ENCODE results near the gene MINDY4.

MINDY4 gene

DNA sequence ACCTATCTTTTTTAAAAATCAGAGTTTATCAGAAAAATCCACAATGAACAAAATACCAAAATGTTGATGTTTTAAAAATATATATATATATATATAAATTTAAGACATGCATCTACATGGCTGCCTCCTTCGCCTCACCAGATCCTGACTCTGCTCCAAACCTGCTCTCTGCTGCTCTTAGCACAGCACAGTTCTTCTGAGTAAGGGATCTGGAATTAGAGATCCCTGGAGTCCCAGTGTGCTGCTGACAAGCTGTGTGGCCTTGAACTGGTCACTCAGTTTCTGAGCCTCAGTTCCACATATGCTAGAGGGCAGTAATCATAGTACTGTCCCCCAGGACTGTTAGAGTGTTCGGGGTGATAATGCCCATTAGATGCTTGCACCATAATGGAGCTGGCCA is 87.4 kb downstream of the MINDY4 start:
- no peak for DNase-seq

DNA sequence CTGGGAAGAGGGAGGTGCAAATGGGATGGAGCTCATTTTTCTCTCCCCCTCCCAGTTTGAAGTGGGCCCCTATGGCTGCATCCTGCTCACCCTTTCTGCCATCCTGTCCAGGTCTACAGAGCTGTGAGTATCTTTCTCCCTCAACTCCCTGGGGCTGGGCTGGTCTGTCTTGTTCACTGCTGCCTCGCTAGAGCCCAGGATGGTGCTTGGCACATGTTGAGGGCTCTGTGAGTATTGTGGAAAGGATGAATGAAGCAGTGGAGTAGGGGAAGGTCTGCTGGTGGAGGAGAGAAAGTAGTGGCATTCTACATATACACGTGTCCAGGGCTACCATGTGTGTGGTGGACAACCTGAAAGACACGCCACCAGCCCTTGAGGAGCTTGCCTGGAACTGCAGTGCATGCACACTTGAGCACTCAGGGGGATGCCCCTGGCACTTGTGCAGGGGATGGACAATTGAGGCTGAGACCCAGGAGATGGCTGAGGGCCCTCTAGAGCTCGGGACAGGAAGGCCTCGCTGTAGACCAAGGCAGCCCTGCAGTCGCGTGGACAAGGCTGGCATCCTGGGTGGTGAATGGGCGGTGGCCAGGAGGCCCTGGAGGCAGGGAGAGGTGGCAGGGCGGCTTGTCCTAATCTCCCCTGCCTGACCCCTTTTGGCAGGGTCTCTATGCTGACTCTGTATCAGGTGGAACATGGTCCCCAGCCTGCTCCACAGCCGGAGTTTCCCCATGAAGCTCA is 88.2 kb downstream of the MINDY4 start:
- DNase-seq: no peak

DNA sequence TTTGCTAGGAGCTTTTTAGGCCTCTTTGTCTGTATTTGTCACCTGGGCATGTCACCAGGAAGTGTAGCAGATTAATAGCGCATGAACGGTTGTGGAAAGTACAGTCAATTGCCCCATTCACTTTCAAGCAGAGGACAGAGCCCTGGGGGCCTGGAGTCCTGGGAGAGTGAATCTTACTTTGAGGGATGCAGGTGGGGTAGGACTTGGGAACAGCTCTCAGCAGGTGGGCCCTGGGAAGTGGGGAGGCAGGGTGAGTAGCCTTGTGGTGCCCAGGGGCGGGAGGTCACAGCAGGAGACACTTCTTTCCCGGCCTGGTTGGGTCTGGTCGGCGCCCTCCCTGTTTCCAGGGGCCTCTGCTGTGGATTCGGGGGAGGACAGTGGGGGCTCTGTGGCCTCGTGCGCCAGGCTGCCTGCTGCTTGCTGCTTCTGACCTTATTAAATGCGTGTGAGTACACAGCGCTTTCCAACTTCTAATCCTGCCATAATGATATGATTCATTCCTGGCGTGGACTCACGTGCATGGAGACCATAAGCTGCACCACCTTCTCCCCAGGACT is 88.8 kb downstream of the MINDY4 start:
- no peak for DNase-seq

DNA sequence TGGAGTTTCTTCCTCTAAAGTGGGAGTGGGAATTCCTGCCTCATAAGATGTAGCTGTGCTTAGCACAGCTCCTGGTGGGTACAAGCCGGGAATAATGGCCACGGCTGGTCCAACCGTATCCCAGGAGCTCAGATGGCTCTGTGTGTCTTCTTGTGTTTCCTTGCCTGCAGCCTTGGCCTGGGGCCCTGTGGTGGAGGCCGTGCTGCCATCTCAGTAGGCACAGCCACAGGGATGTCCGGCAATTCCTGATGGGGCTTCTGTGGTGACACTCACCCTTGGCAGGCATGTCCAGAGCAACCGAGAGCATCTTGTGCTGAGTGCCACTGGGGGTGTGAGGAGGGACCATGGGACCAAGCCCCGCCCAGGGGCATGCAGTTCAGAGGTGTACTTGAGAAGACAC is 90.4 kb downstream of the MINDY4 start:
- no peak for DNase-seq

DNA sequence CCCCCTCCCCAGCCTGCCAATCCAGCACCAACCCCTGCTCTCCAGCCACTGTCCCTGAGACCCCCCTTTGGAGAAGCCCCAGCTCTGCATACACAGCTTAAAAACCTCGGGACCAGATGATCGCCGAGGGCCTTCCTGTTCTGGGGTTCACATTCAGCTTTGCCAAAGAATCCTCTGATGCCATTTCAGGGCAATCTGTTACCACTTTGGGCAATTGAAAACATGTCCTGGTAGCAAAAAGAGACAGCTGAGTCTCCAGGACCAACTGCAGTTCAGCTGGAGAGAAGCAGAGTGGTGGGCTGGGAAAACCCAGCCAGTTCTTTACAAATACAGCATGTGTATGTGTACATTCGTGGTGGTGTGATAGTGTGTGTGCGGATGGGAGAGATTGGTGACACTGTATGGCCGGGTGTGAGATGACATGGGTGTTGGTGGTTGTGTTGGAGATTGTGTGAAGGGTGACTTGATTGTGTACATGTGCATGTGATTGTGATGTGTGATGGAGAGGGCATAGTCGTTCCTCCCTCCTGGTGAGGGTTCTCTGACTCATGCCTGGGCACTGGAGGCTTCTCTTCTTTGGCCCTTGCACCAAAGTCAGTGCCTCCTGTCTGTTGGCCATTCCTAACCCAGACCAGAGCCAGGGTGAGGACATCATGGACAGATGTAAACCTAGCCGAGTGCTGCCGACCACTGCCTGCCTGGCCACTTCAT is 91.9 kb downstream of the MINDY4 start:
- DNase-seq: no peak

DNA sequence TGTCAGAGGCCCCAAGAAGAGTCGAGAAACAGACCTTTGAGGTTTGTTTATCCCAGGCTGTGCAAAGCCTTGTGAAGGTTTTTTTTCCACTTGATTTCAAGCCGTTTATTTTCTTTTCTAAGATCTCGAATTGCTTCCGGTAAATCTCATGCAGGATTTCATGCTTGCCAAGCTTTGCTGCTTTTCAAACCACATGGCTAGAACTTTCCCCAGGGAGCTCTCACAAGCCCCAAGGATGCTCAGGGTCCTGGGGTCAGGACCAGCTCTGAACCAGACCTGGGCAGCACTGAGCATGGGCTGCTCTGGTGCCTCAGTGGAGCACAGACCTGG is 92.5 kb downstream of the MINDY4 start:
- no peak for DNase-seq

DNA sequence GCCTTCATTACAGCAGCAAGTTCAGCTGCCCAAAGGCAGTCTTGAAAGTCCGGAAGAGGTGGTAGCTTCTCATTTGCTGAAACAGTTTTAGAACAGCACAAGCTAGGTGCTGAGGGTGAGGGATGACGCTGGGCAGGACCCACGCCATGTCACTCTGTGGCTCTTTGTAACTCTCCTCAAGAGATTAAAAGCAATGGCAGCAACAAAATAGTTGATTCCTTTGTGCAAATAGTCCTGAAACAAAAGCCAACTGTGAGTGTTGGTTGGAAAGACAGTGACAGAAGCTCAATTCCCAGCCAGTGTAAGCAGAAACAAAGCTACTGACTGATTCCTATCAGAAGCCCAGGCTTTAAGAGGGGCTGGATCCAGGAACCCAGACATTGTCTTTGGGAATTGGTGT is 92.9 kb downstream of the MINDY4 start:
- DNase-seq: no peak

DNA sequence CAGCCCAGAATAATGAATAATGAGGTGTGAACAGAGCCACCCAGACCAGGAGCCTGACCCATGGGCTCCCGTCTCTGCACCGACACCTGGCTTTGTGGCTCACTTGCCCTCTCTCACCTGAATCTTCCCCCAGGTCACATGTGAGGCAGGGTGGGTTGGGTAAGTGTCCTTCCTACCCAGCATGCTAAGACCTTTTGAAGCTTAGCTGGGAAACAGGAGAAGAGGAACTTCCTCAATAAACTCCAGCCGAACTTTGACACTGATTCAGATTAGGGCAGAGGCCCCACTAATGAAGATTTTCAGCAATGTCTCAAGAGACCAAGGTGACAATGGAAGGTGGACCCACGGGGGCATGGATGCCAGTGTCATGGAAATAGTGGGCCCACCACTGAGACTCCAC is 93.9 kb downstream of the MINDY4 start:
- DNase-seq: no peak

DNA sequence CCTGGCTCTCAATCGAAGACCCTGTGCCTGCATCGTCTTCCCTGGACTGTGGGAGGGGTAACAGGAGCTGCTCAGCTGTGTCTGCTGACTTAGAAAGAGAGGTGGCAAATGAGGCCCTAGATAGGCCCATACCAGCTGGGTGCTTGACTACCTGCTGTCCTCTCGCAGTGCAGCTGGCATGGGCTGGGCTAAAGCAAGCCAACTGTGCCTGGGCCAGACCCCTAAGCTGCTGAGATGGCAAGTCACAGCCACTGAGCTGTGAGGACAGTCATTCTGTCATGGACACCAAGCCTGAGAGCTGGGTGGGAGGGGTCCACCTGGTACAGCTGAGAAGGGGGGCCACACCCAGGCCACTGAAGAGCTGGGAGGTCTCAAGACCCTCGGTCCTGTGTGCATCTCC is 94.6 kb downstream of the MINDY4 start:
- DNase-seq: no peak

DNA sequence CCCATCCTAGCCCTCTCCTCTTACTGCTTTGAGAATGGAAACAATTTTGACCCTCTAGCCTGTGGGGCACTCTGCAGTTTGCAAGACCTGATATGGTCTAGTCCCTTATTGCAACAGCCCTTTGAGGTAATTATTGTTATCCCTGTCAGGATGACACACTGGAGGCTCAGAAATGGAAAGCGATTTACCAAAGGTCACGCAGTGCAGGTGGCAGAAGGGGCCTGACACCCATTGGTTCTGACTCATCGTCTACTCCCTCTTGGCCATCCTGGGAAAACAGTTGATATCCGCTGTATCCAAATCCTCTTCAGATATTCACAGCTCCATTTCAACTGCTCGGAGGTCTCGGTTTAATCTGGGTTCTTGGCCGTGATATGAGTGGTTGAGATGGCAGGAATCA is 95.7 kb downstream of the MINDY4 start:
- no peak for DNase-seq

DNA sequence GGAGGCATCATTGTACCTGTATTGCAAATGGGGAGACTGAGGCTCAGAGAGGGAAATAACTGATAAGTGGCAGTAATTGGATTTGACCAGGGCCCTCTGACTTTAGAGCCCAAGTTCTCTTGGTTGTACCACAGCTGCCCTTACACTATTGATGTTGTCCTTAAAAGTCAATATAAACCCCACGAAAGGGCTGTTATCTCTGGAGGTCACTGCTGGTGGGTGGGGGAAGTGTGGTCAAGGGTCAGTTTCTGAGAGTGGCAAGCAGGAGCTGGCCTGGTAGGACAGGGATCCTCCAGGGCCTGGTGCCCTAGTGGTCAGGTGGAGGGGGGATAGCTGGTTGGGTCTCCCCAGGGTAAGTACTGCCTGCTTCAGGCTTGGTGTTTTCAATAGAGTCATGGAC is 96.3 kb downstream of the MINDY4 start:
- no peak for DNase-seq

DNA sequence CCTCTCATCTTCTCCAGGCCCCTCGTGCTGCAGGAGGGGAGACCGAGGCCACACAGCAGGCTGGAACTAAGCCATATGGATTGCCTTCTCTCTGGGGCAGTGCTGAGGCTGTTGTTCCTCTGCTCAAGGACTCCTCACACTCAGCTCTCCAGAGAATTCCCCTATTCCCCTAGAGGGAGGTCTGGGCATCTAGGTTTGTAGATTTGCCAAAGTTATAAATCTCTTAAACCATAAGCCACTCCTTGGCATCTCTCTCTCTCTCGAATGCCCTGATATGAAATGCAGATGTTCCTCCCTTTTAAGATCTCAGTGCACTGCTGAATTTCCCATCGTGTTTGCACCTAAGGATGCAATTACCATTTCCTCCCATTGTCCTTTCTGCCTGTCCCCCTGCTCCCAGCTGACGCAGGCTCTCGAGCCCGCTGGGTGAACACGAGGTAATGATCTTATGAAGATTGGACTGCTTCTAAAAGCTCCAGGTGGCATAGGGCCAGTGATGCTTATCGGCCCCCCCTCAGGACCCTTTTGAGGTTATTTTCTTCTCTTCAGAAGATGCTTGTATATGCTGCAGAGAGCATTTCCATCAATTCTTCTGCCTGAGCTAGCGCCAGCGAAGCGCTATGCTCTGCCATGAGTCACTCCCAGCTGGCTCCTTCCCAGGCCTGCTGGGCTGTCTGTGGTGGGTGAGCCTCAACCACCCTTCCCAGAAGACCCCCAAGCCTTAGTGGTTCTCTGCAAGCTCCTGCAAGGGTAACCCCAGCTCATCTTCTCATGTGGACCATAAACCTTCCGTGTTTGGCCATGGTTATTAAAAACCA is 98.8 kb downstream of the MINDY4 start:
- no peak for DNase-seq

DNA sequence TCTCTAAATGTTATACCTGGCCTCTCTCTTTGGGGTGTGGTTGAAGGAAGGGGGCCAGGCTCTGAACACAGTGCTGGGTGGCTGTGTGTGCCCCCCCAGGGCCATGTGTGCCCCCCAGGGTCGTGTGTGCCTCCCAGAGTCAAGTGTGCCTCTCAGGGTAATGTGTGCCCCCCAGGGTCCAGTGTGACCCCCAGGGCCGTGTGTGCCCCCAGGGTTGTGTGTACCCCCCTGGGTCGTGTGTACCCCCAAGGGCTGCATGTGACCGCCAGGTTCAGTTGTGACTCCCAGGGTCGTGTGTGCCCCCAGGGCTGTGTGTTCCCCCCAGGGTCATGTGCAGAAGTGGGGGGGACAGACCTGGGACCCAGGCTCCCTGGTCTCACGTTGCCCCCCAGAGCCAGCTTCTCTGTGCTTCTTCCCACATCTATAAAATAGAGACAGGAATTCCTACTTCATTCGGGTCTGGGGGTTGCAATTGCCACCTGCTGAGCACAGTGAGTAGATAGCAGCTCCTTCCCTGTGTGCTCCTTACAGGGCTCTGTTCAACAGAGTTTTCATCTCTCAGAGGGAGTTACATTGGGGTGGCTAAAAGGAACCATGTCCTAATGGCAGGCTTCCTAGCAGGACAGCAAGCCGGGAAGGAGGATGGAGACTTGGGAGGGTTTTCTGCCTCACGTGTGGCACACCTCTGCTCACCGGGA is 99.8 kb downstream of the MINDY4 start:
- no peak for DNase-seq

DNA sequence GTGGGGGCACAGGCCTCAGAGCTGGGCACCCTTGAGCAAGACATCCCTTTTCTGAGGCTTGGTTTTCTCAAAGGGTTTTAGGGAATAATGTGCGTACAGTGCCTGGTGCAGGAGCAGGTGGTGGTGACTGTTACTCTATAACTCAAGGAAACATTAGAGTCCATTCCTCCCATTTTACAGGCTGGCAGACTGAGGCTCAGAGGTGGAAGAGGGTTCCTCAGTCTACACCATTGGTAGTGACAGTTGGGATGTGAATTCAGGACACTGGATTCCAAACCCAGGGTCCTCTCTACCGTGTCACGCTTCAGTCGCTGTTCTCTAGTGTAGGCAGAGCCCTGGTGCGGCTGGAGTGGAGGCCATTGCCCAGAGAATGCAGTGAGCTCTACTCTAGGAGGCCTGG is 100.4 kb downstream of the MINDY4 start:
- no peak for DNase-seq

DNA sequence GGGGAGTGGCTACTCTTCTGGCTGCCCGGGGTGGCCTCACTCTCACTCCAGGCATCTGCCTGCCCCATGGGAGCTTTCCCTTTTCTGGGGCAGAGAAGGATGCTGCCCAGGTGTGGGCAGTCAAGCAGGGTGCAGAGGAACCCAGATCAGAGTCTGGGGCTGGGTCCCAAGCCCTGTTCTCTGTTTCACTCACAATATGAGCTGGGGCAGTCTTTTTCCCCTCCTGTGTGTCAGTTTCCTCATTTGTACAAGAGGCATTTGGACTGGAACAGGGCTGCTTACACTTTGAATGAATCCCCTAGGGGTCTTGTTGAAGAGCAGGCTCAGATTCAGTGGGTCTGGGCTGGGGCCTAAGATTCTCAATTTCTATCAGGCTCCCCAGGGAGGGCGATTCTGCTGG is 102.0 kb downstream of the MINDY4 start:
- no peak for DNase-seq

DNA sequence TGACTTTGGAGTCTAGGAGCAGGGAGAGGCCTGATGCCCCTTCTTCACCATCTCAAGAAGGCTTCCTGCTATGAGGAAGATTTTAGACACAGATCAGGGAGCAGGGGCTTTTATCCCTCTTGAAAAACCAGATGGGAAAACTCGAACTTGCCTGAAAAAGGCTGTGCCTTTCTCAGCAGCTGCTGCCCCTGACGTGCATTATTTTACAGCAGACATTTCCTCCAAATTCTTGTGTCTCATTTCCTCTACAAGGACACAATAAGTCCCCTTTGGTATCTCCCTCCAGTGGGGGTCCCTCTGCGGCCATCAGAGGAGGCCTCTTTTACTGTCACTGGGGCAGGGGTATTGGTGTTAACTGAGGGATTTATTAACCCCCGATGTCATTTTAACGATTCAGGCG is 102.4 kb downstream of the MINDY4 start:
- DNase-seq: no peak

DNA sequence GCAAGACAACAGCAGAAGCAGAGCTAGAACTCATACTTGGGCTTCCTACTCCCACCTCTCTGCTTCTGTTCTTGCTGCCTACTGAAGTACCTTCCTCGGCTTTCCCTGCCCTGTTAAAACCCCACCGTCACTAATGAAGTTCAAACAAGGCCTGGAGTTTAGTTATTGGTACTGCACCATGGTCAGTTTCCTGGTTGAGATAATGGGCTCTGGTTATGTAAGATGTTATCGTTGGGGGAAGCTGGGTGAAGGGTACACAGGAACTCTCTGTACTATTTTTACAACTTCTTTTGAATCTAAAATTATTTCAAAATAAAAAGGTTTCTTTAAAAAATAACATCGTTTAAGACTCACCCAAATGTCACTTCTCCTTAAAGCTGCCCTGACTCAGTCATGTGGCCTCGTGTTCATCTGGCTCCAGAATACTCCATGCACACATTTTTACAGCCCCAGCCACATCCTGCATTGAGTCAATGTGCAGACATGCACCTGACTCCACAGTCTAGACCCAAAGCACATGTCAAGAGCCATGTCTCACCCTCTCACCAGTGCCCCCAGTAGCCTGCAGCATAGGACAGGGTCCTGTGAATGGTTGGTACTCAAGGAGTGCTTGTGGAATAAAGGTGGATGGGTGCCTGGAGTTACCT is 103.6 kb downstream of the MINDY4 start:
- no peak for DNase-seq

DNA sequence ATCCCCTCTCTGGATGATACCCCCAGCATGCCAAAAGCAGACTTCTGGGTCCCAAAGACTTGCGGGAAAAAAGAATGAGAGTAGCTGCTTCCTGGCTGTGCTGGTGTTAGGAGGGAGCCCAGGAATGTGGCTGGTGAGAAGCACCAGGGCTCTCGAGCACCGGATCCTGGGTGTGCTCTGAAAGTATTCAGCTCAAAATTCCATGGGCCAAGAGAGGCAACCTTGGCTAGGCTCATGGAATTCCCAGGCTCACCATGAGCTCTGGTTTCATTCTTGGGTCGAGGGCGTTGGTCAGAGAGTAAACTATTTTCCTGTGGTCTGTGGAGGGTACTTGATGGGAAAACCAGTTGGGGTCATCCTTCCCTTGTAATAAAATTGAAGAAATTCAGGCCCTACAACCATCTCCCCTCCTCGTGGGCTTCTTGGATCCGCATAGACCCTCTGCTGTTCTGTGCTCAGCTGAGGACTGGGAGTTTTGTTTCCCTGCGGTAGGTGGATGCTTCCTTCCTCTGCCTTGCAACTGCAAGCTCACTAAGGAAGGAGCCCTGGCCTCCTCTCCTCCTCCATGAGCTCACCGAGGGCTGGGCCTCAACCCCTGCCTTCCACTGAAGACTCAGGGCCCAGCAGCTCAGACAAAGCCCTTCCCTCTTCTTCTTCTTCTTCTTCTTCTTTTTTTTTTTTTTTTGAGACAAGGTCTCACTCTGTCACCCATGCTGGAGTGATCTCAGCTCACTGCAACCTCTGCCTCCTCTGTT is 106.0 kb downstream of the MINDY4 start:
- no peak for DNase-seq

DNA sequence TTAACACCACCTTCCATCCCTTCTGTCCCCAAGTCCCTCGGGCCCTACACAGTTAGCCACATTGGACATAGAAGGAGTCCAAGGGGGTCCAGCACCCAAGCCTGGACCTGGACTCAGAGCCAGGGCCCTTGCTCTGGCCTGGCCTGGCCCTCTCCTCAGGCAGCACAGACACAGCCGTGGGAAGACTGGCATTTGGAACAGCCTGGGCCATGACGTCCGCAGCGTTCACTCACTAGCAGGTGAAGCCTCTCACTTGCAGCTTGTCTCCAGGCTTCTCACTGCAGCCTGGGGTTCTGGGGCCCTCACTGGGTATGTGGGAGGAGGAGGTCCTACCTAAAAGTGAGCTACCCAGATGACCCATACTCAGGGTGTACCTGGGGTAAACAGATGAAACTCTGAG is 106.8 kb downstream of the MINDY4 start:
- no peak for DNase-seq

DNA sequence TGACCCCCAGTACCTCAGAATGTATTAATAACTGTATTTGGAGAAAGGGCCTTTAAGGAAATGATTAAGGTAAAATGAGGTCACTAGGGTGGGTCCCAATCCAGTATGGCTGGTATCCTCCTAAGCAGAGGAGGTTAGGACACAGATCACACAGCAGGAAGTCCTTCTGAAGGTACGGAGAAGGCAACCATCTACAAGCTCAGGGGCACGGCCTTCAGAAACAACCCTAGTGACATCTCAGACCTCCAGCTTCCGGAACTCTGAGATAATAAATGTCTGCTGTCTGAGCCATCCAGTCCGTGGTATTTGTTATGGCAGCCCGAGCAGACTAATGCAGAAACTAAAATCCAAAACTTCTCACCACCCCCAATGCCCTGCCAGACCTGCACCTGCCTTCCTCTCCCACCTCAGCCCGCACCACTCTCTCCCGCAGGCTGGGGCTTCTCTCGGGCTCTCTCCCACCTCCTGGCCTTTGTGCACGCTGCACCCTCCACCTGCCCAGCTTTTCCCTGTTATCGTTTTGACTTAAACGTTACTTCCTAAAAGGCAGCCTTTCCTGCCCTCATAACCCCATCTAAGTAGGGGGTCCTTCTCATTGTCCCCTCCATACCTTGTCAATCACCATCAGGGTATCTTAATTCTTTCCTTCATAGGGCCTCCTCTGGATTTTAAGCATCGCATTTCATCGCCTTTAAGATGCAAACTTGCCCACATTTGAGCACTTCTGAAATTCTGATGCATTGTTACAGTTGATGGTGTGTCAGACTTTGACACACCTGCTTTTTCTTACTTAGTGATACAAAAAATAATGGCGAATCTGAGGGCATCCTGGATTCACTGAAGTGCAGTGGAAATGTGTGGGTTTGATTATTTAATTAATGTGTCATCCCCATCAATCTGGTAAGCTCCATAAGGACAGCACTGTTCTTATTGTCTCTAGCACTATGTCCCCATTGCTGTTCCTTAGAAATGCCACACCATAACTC is 108.2 kb downstream of the MINDY4 start:
- DNase-seq: no peak
